Measurements from ENCODE around the gene TEAD3. TPM values are rescaled to one million over a fixed set of nuclear protein-coding genes. Genes with fewer than 3 reads are reported as not detected.

TEAD3 gene
- total and polyA plus RNA-seq, 2 of the 4 experiments (the other 2 are of a cell fraction) = 5.2 to 28.0 TPM

DNA sequence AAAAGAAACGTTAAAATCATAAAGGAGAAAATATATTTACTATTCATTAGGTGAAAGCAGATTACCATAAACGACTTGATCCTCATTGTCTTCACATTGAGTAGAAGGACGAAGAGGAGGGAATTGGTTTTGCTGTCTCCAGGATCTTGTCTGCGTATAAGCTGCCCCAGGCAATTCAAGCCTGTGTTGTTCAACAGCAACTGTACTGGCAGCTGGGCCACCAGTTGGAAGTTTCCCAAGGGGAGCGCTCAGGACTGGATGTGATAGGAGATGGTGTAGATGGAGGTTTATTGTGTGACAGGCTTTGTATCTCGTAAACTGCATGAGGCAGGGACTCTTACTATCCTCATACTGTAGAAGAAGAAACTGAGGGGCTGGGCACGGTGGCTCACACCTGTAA, 48.7 kb downstream of the TEAD3 start (continued):
- no peak for TF ChIP-seq NFE2L2 (IDR thresholded peaks at IDR 0.05; ENCODE audit: low read depth, low read length)
- TF ChIP-seq SMC3 (IDR thresholded peaks at IDR 0.05; ENCODE audit: low read depth, low read length) = no peak
- no peak for TF ChIP-seq MAZ (IDR thresholded peaks at IDR 0.05; ENCODE audit: borderline replicate concordance, low read depth, low read length)

DNA sequence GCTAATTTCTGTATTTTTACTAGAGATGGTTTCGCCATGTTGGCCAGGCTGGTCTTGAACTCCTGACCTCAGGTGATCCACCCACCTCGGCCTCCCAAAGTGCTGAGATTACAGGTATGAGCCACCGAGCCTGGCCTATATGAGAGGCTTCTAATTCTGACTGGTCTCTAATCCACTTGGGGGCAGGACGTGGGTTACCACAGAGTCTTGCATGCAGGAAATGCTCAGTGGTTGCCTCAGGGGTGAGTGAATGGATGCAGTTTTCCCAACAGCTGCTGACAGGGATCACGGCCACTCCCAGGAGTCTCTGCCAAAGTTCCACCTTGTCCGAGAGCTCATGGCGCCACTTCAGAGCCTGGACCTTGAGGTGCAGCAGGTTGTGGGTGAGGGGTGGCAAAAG, 51.2 kb downstream of the TEAD3 start:
- CTCF ChIA-PET = no interaction called here
- H2BK5ac ChIP-seq (ENCODE audit: low read depth, low read length, poor library complexity, severe bottlenecking) = no peak overlapping the region

More for the DNA sequence above, 51.2 kb downstream of the TEAD3 start:
- H3K14ac ChIP-seq (replicated peaks; ENCODE audit: low read depth, low read length) = no peak overlapping the region
- no peaks in the 10 kb centered on the region for H3K4me1 ChIP-seq (ENCODE audit: control insufficient read depth, insufficient read depth, low read length)
- H3K4me3 ChIP-seq (ENCODE audit: insufficient read depth, low read depth, low read length) = no peak overlapping the region
- BruUV-seq (replicated peaks) = no TSS peak
- no peaks in the 10 kb centered on the region for H3K9me1 ChIP-seq (ENCODE audit: insufficient read depth, low read length)
- no peak overlapping the region for H3K4me2 ChIP-seq (ENCODE audit: low read depth, low read length)
- no peak overlapping the region for H2BK15ac ChIP-seq (ENCODE audit: low read depth, low read length)
- no peak overlapping the region for H2AFZ ChIP-seq (replicated peaks; ENCODE audit: low read length, poor library complexity)
- H2BK20ac ChIP-seq (ENCODE audit: low read depth, low read length) = peak overlapping the region; percentile 42; the same call in 1 of the 2 replicates
- no peaks in the 10 kb centered on the region for H3K27me3 ChIP-seq (ENCODE audit: control insufficient read depth, insufficient read depth, low read length)
- no peak overlapping the region for H4K5ac ChIP-seq (ENCODE audit: low read depth, low read length)
- dilution Hi-C loops (cut with HindIII; ENCODE audit: low sequenced_read_pairs, unreplicated experiment) = no loop called here
- peak overlapping the region; percentile 1; the same call in 1 of the 2 replicates for H2BK120ac ChIP-seq (ENCODE audit: low read depth, low read length)
- no peaks in the 10 kb centered on the region for H3K36me3 ChIP-seq (ENCODE audit: control insufficient read depth, insufficient read depth, low read length)
- H4K91ac ChIP-seq (ENCODE audit: insufficient read depth, low read depth, low read length) = no peak overlapping the region
- H3K27ac ChIP-seq (ENCODE audit: insufficient read depth, low read length) = no peak overlapping the region
- TF ChIP-seq RCOR1 (IDR thresholded peaks at IDR 0.05; ENCODE audit: insufficient replicate concordance, low read length) (no peak), NFE2L2 (IDR thresholded peaks at IDR 0.05; ENCODE audit: low read depth, low read length) (no peak)
- no peak overlapping the region for H3K18ac ChIP-seq (ENCODE audit: low read depth, low read length)
- H3K56ac ChIP-seq (ENCODE audit: extremely low read depth, insufficient read depth, low read length) = no peak overlapping the region
- no peaks in the 10 kb centered on the region for H3K9me3 ChIP-seq (ENCODE audit: control insufficient read depth, insufficient read depth, low read length)
- H3K4ac ChIP-seq (ENCODE audit: low read depth, low read length) = no peak overlapping the region
- DNase-seq (peak; percentile 42), ATAC-seq (ENCODE audit: low read depth) (no peak)
- H2AK5ac ChIP-seq (ENCODE audit: low read depth, low read length) = peak overlapping the region; percentile 73; the same call in 1 of the 2 replicates
- intact Hi-C loops (cut with micrococcal nuclease) = no loop called here
- no peaks in the 10 kb centered on the region for H3K79me1 ChIP-seq (ENCODE audit: low read depth in 1 of 2, low read length in 2 of 2)
- H3K9ac ChIP-seq (ENCODE audit: low read depth, low read length) = no peak overlapping the region
- no peak overlapping the region for H3K23ac ChIP-seq (ENCODE audit: low read depth, low read length)
- POLR2A ChIA-PET (ENCODE audit: unreplicated experiment) = no interaction called here
- H4K8ac ChIP-seq (ENCODE audit: low read depth in 2 of 2, low read length in 2 of 2) = no peak overlapping the region; a peak in 1 of 4 replicates
- WGBS, 2 experiments (ENCODE audit: extremely low coverage in 2 of 2, insufficient read length in 1 of 2) = 91% methylated on average over 6 of the region's 7 CpGs; no CpG with 5 or more reads in 1 of the 2 experiments
- in situ Hi-C loops (cut with MboI; ENCODE audit: low sequenced_read_pairs) = no loop called here
- H4K20me1 ChIP-seq (ENCODE audit: insufficient read depth, low read length) = no peaks in the 10 kb centered on the region
- H2AK9ac ChIP-seq (replicated peaks; ENCODE audit: low read depth, low read length, poor library complexity) = no peak overlapping the region
